ENCODE data around the gene CALB2. TPM values are rescaled to one million over a fixed set of nuclear protein-coding genes. Genes with fewer than 3 reads are reported as not detected.

CALB2 gene
- total RNA-seq, 1 experiment from 2014 or later = 5.5 TPM

- DNase-seq (ENCODE audit: low read depth, low spot score) = no peak
- ChIA-PET CTCF (no interaction called here), POLR2A (no interaction called here), RAD21 (ENCODE audit: low non-redundant PET in 1 of 2, low total read pairs in 2 of 2, uncharacterized antibody in 2 of 2, unreplicated experiment in 2 of 2) (no interaction called here)
- Histone ChIP-seq H3K4me3 (replicated peaks in 1 of 2; ENCODE audit: low read depth in 1 of 2, low read length in 2 of 2) (no peak overlapping the region), H3K4me1 (ENCODE audit: control insufficient read depth in 1 of 2, insufficient read depth in 2 of 2, low read length in 2 of 2) (peaks cover 6 to 20% of the 10 kb centered on the region in 2 experiments; a peak in 3 of 4 replicates), H3K27me3 (ENCODE audit: insufficient read depth, low read length) (no peaks in the 10 kb centered on the region), H2AFZ (ENCODE audit: low read depth, low read length, poor library complexity, severe bottlenecking) (no peak overlapping the region), H3K9ac (ENCODE audit: low read length) (no peak overlapping the region), H3K9me3 (ENCODE audit: control insufficient read depth in 1 of 2, insufficient read depth in 1 of 2, low read depth in 1 of 2, low read length in 2 of 2) (no peaks in the 10 kb centered on the region), H3K4me2 (ENCODE audit: low read length) (no peak overlapping the region), H3K79me2 (ENCODE audit: insufficient read depth, low read length) (no peaks in the 10 kb centered on the region), H3K27ac (ENCODE audit: low read depth, low read length) (no peak overlapping the region), H3K9me2 (ENCODE audit: insufficient read depth) (no peaks in the 10 kb centered on the region), H3K36me3 (ENCODE audit: control insufficient read depth in 1 of 2, insufficient read depth in 2 of 2, low read length in 2 of 2) (no peaks in the 10 kb centered on the region), H4K20me1 (ENCODE audit: insufficient read depth) (no peaks in the 10 kb centered on the region)
- no TSS peak for BruUV-seq (replicated peaks)
- TF ChIP-seq SIN3A (IDR thresholded peaks at IDR 0.05; ENCODE audit: low read depth) (no peak), SP1 (IDR thresholded peaks at IDR 0.05; ENCODE audit: low read depth) (no peak)
- ATAC-seq = no peak
- intact Hi-C loops (cut with micrococcal nuclease) = no loop called here
Observed at GRCh38 chr16:71364133-71364681, 5.7 kb downstream of the CALB2 start.

- no TSS peak for BruUV-seq (replicated peaks)
- CTCF ChIA-PET = no interaction called here
- Histone ChIP-seq H3K4me2 (ENCODE audit: low read length) (no peak overlapping the region), H3K36me3 (ENCODE audit: control insufficient read depth in 1 of 2, insufficient read depth in 2 of 2, low read length in 2 of 2) (no peaks in the 10 kb centered on the region), H3K9me3 (ENCODE audit: control insufficient read depth in 1 of 2, insufficient read depth in 1 of 2, low read depth in 1 of 2, low read length in 2 of 2) (no peaks in the 10 kb centered on the region), H3K9ac (ENCODE audit: low read length) (no peak overlapping the region), H3K4me3 (replicated peaks in 1 of 2; ENCODE audit: low read depth in 1 of 2, low read length in 2 of 2) (no peak overlapping the region), H3K79me2 (ENCODE audit: insufficient read depth, low read length) (no peaks in the 10 kb centered on the region), H2AFZ (ENCODE audit: low read depth, low read length, poor library complexity, severe bottlenecking) (no peak overlapping the region), H3K27ac (ENCODE audit: low read depth, low read length) (no peak overlapping the region), H4K20me1 (ENCODE audit: insufficient read depth) (no peaks in the 10 kb centered on the region), H3K27me3 (ENCODE audit: insufficient read depth, low read length) (no peaks in the 10 kb centered on the region), H3K4me1 (ENCODE audit: control insufficient read depth in 1 of 2, insufficient read depth in 2 of 2, low read length in 2 of 2) (peaks cover 4 to 12% of the 10 kb centered on the region in 2 experiments; a peak in 3 of 4 replicates), H3K9me2 (ENCODE audit: insufficient read depth) (no peaks in the 10 kb centered on the region)
- ATAC-seq = no peak
- no peak for TF ChIP-seq EGR1 (IDR thresholded peaks at IDR 0.05; ENCODE audit: low read depth)
- no peak for TF ChIP-seq POLR2AphosphoS5 (IDR thresholded peaks at IDR 0.05; ENCODE audit: low read depth, low read length)
- no peak for TF ChIP-seq REST (IDR thresholded peaks at IDR 0.05; ENCODE audit: low read depth)
- TF ChIP-seq FOSL1 (IDR thresholded peaks at IDR 0.05; ENCODE audit: low read depth) = no peak
- no peak for TF ChIP-seq SRF (IDR thresholded peaks at IDR 0.05; ENCODE audit: low read depth)
- no peak for TF ChIP-seq SIN3A (IDR thresholded peaks at IDR 0.05; ENCODE audit: low read depth)
- no peak for TF ChIP-seq CBX3 (IDR thresholded peaks at IDR 0.05; ENCODE audit: low read depth)
- TF ChIP-seq CTCF (IDR thresholded peaks at IDR 0.05 in 2 of 3, conservative IDR thresholded peaks at IDR 0.05 in 1 of 3; ENCODE audit: borderline replicate concordance in 1 of 3, insufficient read depth in 1 of 3, low read depth in 2 of 3, low read length in 2 of 3) = no peak
- no peak for TF ChIP-seq EZH2phosphoT487 (IDR thresholded peaks at IDR 0.05; ENCODE audit: borderline replicate concordance)
- no peak for TF ChIP-seq ZBTB33 (IDR thresholded peaks at IDR 0.05; ENCODE audit: extremely low read depth, insufficient replicate concordance, low read length)
- no peak for TF ChIP-seq RAD21 (IDR thresholded peaks at IDR 0.05; ENCODE audit: low read depth)
- RAD21 ChIA-PET (ENCODE audit: low non-redundant PET in 1 of 2, low total read pairs in 2 of 2, uncharacterized antibody in 2 of 2, unreplicated experiment in 2 of 2) = no interaction called here
- intact Hi-C loops (cut with micrococcal nuclease) = no loop called here
- DNase-seq (ENCODE audit: low read depth, low spot score) = no peak
- POLR2A ChIA-PET = no interaction called here
Observed at GRCh38 chr16:71365021-71365420, 6.5 kb downstream of the CALB2 start.
